ENCODE measurements around the gene RBL1.
"Not testable (repeated sequence)": the region's sequence is repeated elsewhere in the genome, so short reads cannot be mapped to it uniquely, and the experiment has no call there.

DNA sequence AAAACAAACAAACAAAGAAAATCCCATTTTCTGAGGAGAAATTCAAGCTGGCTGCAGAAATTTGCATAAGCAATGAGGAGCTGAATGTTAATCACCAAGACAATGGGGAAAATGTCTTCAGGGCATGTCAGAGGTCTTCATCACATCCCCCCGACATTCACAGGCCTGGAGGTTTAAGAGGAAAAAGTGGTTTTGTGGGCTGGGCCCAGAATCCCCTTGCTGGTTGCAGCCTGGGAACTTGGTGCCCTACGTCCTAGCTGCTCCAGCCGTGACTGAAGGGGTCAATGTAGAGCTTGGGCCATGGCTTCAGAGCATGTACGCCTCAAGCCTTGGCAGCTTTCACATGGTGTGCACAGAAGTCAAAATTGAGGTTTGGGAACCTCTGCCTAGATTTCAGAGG lies 101.6 kb downstream of the RBL1 start:
- TF ChIP-seq, protein P1, sequence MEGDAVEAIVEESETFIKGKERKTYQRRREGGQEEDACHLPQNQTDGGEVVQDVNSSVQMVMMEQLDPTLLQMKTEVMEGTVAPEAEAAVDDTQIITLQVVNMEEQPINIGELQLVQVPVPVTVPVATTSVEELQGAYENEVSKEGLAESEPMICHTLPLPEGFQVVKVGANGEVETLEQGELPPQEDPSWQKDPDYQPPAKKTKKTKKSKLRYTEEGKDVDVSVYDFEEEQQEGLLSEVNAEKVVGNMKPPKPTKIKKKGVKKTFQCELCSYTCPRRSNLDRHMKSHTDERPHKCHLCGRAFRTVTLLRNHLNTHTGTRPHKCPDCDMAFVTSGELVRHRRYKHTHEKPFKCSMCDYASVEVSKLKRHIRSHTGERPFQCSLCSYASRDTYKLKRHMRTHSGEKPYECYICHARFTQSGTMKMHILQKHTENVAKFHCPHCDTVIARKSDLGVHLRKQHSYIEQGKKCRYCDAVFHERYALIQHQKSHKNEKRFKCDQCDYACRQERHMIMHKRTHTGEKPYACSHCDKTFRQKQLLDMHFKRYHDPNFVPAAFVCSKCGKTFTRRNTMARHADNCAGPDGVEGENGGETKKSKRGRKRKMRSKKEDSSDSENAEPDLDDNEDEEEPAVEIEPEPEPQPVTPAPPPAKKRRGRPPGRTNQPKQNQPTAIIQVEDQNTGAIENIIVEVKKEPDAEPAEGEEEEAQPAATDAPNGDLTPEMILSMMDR (IDR thresholded peaks at IDR 0.05), result not testable (repeated sequence)
- TF ChIP-seq POLR2A (IDR thresholded peaks at IDR 0.05), result not testable (repeated sequence)
